GM21576 (cell line): ENCODE measurements around the gene CMTM3.
"Not testable (repeated sequence)": the region's sequence is repeated elsewhere in the genome, so short reads cannot be mapped to it uniquely, and the experiment has no call there.

Experiments
- ATAC-seq: cut with Tn5 transposase; IDR thresholded peaks from one replicate; pipeline ENCODE4 v1.9.1; 2021; ENCODE audit warnings: mild to moderate bottlenecking, moderate library complexity; ENCODE audit not compliant: unreplicated experiment

CMTM3 gene

DNA sequence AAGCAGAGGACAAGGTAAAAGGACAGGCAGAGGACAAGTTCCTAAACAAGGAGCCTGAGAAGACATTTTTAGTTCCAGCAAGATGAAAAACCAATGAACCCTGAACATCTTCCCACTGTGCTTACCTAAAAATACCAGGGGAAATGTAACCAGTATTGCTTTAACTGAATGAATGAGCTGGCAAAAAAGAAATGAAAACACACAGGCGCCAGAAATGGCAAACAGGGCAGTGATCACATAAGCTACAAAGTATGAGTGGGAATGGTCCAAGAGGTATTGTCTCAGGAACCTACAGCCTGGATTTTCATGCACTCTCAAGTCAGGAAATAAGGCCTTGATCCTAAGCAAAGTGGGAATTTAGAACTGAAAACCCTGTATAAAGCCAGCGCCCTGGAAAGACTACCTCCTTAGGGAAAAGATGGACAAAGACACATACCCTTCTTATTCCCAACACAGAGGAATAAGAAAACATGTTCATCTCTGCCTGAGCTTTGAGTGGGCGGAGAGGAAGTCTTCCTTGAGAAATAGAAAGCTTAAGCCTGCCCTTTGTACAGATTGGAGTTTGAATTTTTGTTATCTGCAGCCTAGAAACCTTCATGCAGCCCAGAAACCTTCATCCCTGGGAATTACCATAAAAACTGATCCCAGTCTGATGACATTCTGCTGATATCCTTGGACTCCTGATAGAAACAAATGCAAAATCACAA is 23.1 kb upstream of the CMTM3 start:
- ATAC-seq, result no peak

DNA sequence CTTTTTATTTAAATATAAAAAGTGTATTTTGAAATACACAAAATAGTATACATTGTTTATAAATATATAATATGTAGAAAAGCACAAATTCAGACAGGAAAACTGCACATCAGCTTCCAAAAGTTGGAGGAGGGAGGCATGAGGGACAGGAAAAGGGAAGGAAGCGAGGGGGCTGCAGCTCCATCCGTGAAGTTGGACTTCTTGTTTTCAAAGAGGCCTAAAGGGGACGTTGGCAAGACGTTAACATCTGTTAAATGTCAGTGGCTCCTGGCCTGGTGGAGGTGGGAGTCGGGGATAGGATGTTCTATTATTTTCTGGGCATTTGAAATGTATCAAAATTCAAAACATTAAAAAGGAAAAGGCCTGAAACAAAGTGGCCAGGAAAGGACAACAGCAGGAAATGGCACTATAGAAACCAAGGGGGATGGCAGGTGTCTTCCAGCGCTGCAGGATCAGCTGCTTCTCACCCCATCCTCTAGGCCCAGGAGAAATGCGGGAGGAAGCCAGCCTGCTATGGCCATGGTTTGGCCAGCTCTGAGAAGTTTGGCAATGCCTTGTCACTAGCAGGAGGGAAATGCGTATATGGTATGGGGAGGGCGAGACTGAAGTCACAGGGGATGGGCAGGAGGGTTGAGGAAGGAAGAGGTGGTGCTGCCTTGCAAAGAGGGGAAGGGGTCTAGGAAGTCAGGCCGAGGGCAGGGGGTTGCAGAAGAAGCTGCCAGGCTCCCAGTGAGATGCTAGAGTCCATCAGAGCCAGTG is 18.8 kb upstream of the CMTM3 start:
- ATAC-seq, result no peak

DNA sequence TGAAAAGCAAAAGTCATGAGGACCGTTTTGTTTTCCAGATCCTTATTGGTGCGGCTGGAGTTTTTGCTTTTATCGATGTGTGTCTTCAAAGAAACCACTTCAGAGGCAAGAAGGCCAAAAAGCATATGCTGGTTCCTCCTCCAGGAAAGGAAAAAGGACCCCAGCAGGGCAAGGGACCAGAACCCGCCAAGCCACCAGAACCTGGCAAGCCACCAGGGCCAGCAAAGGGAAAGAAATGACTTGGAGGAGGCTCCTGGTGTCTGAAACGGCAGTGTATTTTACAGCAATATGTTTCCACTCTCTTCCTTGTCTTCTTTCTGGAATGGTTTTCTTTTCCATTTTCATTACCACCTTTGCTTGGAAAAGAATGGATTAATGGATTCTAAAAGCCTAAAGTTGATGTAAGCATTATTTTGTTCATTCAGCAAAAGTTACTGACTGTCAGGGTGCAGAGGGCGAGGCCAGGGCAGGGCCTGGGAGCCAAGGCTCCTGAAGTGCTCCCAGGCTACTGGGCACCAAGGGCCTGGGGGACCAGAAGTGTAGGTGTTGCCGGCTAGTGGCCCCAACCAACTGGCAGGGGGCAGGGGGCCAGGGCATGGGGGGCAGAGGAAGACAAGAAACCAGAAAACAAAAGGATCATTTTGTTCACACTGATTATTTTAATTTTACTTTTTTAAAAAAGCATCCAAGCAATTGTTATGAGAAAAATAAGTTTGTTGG is 16.5 kb upstream of the CMTM3 start:
- ATAC-seq, result no peak

DNA sequence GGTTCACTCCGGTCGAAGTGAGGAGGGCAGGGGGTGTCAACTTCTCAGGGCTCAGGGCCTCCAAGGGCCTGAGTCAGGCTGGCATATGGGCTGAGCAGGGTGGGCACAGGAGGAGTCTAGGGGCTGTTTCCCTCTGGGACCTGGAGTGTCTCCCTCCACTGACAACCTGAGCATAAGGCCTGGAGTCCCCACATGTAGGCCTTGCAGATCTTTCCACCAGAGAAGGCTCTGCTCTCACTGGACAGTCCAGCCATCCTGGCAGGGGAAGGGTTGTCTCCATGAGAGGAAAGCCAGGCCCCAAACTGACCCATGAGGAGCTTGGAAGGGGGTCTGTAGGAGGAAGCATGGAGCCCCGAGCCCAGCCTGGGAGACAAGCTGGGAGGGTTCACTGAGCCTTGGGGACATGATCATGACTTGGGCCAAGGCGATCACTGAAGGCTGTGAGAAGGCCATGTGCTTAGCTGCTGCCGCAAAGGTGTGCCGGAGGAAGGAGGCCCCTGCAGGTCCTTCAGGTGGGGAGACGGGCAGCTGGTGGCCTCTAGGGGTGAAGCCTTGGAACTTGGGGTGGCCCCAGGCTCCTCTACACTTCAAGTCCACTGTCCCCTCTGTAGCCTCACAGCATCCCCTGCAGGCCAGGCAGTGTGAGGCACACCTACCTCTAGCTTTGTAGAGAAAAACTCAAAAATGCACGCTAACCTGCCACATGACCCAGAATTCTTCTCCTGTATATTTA is 15.4 kb upstream of the CMTM3 start:
- ATAC-seq, result peak; percentile 67

DNA sequence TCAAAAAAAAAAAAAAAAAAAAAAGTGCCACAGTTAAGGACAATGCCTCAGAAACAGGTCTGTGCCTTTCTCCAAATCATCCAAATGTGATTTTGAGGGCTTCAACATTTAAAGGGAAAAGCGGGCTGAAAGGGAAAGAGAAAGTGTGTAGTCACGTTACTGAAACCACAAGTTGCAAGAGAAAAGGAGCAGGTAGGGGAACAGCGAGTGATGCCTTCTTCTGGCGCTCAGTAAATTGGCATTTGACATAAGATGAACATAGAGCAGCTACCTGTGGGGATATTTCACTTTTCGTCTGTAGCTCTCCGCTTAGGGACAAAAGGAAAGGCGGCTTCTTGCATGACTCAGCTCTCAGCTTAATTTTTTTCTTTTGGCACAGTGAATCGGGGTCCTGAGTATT is 14.2 kb upstream of the CMTM3 start:
- ATAC-seq, result no peak

DNA sequence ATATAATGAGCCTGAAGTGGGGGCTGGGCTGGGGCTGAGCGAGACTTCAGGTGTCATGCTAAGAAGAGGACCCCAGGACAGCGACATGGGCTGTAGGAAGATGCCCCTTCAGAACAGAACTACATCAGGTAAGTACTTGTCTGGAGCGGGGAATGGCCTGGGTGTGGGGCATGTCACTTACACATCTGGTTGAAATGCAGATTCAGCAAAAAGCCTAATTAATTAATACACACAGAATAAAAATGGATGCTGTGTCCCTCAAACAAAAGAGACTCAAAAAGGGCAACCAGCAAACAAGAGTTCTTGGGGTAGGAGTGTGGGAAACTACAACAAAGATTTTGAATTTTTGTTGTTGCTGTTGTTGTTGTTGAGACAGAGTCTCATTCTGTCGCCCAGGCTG is 13.5 kb upstream of the CMTM3 start:
- ATAC-seq, result no peak

DNA sequence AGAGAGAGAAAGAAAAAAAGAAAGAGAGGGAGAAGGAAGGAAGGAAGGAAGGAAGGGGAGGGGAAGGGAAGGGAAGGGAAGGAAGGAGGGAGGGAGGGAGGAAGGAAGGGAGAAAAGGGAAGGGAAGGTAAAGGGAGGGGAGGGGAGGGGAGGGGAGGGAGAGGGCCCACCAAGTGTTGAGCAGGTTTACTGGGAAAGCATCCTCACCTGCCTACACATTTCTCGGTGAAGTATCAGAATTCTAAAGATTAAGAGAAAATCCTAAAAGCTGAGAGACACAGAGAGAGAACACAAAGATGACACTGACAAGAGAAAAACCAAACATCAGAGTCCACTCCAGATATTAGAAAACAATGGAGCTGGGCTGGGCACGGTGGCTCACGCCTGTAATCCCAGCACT is 12.3 kb upstream of the CMTM3 start:
- ATAC-seq, result no peak

DNA sequence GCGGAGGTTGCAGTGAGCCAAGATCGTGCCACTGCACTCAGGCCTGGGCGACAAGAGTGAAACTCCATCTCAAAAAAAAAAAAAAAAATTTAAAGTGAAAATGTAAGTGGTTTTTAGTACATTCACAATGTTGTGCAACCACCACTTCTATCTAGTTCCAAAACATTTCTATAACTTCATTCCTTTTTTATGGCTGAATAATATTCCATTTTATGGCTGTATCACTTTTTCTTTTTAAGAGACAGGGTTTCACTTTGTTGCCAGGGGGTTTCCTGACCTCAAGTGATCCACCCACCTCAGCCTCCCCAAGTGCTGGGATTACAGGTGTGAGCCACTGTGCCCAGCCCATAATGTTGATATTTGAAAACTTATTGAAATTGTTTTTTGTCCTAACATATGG is 11.7 kb upstream of the CMTM3 start:
- no peak for ATAC-seq

DNA sequence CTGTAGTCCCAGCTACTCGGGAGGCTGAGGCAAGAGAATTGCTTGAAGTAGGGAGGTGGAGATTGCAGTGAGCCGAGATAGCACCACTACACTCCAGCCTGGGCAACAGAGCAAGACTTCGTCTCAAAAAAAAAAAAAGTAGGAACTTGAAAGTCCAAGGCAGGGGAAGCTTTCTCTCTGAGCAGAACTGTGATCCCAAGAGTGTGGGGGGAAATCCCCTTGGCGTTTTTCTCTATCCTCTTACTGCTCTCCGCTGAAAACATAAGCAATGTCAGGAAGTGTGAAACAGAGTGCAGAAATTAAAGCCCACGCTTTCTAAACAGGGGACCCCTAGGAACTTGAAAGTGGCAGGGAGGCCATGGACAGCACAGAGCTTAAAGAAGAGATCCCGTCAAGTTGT is 9.8 kb upstream of the CMTM3 start:
- no peak for ATAC-seq

DNA sequence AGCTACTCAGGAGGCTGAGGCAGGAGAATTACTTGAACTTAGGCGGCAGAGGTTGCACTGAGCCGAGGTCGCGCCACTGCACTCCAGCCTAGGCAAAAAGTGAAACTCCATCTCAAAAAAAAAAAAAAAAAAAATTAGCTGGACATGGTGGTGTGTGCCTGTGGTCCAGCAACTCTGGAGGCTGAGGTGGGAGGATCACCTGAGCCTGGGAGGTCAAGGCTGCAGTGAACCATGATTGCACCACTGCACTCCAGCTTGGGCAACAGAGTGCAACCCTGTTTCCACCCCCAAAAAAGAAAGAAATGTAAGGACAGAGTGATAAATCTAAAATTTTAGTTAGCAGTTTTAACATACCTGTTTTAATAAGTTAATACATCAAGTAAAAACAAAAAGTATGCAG is 7.9 kb upstream of the CMTM3 start:
- not testable (repeated sequence) for ATAC-seq

DNA sequence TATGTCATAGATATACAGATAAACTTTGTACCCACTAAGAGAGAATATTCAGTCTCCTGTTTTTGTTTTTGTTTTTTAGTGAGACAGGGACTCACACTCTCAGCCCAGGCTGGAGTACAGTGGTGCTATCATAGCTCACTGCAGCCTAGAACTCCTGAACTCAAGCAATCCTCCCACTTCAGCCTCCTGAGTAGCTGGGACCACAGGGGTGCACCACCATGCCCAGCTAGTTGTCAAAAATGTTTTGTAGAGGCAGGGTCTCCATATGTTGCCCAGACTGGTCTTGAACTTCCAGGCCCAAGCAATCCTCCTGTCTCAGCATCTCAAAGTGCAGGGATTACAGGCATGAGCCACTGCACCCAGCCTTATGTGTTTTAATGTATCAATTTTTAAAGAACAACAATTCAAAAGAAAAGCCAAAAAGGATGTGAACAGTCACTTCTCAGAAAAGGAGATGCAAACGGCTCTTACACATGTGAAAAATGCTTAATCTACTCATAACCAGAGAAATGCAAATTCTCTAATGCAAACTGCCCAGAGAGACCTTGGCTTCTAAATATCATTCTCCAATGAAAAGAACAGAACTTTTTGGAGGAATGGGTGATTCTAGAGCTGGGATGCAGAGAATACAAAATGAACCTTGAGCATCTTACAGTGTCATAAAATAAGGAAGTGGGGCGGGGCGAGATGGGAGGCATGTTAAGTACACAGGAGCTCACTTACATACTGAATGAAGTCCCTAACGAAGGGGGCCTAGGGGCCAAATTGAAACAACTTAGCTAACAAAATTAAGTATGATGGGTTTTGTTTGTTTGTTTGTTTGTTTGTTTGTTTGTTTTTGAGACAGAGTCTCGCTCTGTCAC is 7.3 kb upstream of the CMTM3 start:
- no peak for ATAC-seq

DNA sequence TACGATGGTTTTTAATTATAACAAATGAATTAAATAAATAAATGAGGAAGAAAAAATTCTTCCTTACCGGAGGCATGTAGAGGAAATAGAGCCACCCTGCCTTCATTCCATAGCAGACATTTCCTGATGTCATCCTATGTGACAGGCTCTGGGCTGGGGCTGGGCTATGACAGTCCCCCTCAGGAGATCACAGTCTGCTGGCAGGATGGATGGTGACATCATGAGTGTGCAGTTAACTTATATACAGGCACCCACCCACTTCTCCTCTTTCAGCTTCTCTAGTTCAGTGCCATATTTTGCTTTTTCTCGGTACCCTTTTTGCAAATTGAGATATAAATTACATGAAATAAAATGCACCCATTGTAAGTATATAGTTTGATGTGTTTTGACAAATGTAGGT is 6.4 kb upstream of the CMTM3 start:
- ATAC-seq, result no peak

DNA sequence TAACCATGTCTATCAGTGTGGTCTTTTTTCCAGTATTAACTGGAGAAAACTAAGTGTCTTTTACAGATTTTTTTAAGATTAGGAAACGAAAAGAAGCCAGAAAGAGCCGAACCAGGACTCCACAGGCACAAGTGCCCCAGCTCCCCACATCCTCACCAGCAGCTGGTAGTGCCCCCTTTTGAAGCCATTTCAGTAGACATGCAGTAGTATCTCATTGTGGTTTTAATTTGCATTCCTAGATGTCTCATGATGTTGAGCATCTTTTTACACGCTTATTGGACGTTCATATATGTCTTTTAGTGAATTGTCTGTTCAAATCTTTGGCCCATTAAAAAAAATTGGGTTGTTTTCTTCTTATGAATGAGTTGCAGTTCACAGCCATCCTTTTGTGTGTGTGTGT is 4.8 kb upstream of the CMTM3 start:
- no peak for ATAC-seq

DNA sequence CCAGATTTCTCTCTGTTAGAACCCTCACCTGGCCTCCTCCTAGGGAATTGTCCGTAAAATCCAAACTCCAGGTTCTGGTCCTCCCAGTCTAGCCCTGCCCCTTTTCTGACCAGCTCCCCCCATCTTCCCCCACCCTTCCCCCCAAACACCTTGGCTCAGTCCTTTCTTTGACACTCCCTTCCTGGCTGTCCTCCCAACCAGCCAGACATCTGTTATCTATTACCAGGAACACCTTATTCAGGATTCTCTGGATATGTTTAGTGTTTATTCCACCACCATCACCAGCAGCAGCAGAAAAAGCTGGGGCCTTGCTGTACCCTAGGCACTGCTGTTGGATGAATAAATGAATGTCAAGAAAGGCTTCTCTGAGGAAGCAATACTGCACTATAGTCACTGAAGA is 4.0 kb upstream of the CMTM3 start:
- ATAC-seq, result no peak

DNA sequence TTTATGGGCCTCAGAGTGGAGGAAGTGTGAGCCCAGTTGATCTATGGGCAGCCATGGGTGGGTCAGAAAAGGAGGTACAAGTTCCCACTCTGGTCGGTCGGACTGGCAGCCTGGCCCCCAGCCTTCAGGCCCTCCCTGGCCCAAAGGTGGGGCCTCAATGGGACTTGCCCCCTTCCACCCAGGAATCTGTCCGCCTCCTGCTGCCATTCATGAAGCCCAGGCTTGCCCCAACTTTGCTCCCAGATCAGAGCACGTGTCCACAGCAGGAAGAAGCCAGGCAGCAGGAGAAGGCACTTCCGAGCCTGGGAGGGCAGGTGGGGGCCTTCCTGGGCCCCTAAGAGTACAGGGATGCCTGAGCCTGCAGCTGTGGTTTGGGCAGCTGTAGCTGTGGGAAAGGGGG is 3.0 kb upstream of the CMTM3 start:
- ATAC-seq, result no peak

DNA sequence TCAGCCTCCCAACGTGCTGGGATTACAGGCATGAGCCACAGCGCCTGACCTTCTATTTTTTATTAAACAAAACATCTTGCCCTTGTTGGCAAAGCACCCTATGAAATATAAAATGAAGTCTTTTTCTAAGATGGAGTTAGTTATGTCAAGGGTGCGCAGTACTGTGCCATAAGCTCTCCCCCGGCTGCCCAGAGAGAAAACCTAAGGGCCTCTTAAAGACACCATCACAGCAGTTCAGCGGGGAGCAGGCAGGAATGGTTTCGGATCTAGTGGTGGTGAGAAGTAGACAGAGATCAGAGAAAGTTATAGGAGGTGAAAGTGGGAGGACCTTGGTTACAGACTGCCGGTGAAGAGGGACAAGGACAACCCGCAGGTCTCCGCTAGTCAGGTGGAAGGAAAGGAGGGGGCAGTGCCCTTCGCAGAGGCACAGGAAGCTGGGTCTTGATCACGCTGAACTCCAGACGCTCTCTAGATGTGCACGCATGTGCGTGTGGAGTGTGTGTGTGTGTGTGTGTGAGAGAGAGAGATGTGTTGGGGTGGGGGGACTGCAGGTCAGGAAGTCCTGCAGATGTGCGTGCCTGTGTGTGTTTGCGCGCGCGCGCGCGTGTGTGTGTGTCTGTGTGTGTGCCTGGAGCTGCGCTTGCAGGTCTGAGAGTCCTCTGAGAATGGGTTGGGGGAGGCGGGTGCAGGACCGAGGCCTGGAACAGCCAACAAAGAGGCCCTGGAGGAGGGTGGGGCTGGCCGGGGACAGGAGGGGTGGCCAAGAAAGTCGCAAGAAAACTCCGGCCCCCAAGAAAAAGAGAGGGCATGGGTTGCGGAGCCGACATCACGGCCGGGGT is 748 bp upstream of the CMTM3 start:
- ATAC-seq, result no peak

DNA sequence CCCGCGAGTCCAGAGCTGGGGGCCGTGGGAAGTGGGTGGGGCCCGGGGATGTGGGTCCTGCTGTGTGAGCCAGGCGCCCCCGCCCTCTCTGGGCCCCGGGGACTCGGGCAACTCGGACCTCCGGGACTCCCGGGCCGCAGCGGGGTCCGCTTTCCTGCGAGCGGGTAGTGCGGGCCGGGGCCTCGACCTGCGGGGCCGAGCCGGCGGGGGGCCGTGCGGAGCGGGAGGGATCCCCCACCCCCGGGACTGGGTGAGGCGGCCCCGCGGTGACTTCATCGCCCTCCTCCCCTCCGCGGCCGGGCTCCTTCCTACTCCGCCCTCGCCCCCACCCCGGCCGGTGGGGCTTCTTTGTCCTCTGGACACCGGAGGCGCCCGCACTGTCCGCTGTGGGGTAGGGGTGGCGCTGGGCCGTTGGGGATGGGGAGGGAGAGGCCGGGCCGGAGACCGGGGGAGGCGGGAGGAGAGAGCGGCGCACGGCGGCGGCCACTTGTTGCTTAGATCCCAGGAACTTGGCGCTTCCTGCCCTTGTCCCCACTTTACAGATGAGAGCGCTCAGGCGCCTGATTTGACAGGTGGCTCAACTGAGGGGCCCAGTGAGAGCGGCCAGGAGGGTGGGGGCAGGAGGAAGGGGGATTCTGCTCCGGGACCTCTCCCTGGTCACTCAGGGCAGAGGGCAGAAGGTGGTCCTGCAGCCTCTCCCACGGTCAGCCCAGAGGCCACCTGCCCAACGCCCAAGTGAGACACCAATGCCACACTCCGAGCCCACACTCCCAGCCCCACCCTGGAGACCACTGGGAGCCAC is 874 bp downstream of the CMTM3 start:
- peak; percentile 8 for ATAC-seq

DNA sequence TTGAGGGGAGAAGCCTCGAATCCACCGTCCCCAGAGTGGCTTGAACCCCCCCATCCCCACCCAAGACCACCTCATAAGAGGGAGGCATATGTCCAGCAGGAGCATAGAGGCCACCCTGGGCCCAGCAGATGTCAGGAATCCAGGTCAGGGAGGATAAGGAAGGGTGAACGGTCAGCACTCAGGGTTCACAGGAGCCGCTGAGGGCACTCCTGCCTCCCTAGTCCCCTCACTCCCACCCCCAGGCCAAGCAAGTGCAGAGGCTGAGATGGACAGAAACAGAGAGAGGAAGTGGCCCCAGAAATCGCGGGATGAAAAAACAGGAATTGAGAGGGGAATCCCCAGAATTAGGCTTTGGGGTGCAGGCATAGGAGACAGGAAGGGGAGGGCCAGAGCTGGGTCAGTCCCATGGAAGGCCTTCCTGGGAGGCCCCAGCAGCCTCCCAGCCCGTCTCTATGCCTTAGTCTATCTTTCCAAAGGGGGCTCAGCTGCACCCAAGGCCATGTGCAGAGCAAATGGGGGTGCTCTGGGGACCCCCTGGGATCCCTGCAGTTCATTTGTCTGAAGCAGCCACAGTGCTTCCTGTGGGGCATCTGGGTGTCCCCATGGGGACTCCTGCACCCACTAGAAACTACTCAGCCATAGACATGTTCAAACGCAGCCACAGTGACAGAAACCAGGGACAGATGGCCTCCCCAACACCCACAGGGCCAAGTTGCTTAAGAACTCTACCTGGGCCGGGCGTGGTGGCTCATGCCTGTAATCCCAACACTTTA is 1.7 kb downstream of the CMTM3 start:
- ATAC-seq, result peak; percentile 50
